Kidney glomerular epithelial cell (primary cell): ENCODE data around the gene SQSTM1.

ENCODE experiments used
- DNase-seq: peaks from one replicate; lab custom pipeline; 2025; lab: John Stamatoyannopoulos, UW

SQSTM1 gene

GRCh38 chr5:179806250-179807048, 14.3 kb upstream of the SQSTM1 start, which contains the start of gene MGAT4B:
TSS of gene MGAT4B (minus strand) at chr5:179806866. CDS start at chr5:179806583, 283 bp downstream.
- peak; percentile 40 for DNase-seq

- DNase-seq = no peak
Measured at GRCh38 chr5:179812135-179812825, 8.4 kb upstream of the SQSTM1 start.

DNA sequence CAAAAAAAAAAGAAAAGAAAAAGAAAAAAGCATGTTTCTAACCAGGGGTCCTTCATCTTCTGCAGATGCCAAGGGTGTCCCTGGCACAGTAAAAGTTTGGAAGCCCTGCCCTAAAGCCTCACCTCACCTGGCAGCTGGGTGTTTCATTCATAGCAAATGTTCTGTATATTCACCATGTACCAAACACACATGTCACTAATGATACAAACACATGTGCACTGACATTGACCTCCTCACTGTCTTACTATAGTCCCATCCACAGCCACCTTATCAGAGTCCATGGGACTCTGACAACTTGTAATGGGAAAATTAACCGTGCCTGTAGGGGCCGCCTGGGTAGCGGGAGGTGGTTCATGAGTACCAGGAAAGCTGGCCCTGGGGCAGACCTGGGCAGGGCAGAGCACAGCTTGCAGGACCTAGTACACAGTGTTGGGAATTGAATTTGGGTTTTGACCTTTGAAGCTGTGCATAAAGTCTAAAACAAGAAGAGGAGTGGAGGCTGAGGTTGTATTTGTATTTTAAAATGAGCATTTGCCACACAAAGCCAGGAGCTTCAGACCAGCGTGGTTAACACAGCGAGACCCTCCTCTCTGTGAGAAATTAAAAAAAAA, 7.6 kb upstream of the SQSTM1 start:
- DNase-seq = no peak

- DNase-seq = no peak
Measured at GRCh38 chr5:179814090-179814489, 6.6 kb upstream of the SQSTM1 start.

GRCh38 chr5:179815491-179816249, 5.0 kb upstream of the SQSTM1 start:
- DNase-seq = no peak

GRCh38 chr5:179816401-179816795, 4.3 kb upstream of the SQSTM1 start:
- DNase-seq = no peak

DNA sequence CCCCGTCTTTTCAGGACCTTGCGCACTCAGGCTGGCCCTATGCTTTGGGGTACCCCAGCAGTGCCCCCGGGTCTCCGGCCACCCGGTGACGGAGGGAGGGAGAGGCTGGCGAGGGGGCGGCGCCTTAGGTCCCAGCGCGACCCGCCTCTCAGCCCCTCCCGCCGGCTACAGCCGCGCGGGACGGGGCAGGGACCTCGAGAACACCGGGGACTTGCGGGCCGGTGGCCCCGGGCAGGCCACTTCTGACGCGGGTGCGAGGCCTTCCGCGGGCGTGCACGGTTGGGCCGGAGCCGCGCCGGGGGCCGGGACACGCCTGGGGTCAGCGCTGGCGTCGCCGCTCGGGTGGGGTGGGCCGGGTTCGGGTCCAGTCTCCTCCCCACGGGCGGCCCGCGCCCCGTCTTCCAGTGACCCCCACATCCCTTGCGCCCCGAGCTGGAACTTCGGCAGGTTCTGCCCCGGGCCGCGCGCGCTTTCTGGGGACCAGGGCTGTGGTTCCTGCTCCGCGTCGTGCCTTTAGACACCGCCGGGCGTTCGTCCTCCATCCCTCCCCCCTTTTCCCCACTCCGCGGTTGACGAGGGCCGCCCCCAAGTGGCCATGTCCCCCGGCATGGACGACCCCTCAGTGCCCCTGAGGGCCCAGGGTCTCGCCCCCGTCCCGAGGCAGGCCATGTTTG, 3.8 kb upstream of the SQSTM1 start:
- no peak for DNase-seq

- DNase-seq = no peak
Measured at GRCh38 chr5:179817470-179817840, 3.2 kb upstream of the SQSTM1 start.

DNA sequence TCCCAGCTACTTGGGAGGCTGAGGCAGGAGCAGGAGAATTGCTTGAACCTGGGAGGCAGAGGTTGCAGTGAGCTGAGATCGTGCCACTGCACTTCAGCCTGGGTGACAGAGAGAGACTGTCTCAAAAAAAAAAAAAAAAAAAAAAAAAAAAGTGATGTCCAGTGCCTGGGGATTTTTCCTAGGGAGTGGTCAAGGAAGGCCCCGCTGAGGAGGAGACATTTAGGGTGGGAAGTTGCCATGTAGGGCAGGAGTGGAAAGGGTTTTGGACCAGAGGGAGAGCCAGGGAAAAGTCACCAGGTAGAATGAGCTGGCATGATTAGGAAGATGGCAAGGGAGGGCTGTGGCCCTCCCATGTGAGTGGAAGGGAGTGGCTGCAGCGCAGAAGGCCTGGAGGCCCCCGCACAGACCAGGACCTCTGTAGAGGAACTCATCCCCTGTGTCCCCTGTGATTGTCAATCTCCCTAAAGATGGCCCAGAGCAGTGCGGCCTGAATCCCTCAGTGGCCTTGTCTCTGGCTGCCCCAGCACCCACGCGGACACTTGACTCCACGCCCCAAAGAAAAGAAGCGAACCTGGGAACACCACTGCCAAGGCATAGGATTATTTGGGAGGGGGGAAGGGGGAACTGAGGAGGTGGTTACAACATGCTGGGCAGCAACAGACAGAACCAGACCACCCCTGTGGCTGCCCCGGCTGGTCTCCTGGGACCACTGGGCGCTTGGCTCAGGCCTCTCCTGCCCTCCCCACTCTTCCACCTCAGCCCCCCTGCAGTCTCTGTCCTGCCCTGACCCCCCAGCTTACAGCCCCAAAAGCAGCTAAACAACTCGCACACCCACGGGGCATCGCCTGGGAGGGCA, 2.6 kb upstream of the SQSTM1 start:
- no peak for DNase-seq

DNA sequence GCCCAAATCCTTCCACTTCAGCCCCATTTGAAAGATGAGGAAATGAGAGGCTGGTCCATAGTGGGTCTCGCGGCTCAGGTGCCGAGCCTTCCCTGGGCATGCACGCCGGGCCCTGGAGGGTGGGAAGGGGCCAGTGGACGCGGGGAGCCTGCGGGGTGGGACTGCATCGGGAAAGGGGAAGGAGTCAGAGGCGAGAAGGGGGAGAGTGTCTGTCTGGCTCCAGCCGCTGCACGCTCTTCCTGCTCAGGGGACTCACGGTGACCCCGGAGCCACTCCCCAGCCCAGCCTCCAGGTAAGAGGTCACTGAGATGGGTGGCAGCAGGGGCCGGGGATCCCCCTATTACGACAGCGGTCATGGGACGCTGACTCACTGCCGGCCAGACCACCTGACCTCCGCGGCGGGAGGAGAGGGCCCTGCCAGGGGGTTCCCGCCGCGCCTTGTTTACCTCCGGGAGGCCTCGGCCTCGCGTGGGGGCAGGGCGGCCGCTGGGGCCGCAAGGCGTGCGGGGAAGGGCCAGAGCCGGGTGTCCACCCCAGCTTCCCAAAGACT, 1.9 kb upstream of the SQSTM1 start:
- peak; percentile 87 for DNase-seq

DNA sequence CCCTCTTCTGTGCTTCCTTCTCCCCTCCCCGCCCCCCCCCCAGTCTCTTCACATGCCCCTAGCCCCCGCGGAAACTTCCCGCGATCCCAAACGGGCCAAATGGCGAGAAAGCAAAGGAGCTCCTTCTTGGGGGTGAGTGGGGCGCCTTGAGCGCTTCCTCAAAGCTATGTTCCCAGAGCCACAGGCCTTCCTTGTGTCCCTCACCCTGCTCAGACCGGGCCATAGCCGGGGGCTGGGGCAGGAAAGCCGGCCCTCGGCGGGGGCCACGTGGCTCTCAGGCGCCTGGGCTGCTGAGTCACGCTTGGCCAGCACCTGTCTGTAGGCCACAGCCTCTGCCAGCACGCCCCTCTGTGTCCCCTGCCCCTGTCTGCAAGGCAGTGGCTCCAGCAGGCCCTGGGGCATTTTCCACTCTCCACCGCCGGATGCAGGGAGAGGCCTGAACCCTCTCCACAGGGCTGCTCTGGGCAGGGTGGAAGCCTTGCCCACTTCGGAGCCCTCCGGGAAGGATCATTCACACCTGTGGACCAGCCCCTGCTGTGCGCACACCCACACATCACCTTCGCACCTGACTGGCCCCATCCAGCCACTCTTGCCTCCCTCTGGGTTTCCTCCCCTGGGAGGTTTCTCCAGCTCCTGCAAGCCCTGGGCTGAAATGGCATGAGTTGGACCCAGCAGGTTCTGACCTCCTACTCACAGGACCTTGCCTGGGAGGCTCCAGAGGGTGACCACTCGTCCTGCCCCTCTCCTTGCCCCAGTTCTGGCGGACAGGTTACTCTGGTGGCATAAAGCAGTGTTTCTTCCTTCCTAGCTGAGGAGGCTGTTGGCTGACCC, 1.2 kb upstream of the SQSTM1 start:
- no peak for DNase-seq

GRCh38 chr5:179820127-179820482, 600 bp upstream of the SQSTM1 start:
- DNase-seq = no peak

DNA sequence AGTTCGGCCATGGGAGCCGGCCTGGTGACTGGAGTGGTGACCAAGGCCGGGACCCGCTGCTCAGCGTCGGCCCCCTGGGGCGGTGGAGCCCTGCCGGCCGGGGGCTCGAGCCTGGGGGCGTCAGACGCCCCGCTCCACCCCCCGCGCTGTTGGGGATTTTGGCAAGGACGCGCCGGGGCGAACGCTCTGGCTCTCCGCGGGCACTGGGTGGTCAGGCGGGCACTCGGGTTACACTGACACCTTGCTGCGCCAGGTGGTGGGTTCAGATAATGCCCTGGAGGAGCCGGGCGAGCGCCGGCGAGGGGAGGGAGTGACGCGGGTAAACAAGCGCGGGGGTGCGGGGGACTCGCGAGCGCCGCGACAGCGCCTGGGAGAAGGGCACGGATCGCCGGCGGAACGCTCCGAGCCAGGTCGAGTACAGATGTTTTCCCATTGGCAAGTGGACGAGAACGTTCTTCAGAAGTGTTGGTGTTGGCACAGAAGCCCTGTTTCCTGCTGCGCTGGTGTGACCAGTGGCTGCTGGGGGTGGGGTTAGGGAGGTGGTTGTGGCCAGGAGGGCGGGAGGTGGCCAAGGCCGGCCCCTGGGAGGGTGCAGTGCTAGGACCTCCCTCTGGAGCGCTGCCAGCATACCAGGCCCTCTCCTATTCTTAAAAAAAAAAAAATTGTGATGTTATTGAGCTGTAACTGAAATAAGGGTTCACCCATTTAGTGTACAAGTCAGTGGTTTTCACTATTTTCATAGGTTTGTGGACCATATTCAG, 773 bp downstream of the SQSTM1 start:
- DNase-seq = peak; percentile 84

- no peak for DNase-seq
Measured at GRCh38 chr5:179822059-179822432, 1.3 kb downstream of the SQSTM1 start.

GRCh38 chr5:179822444-179822990, 1.8 kb downstream of the SQSTM1 start:
- DNase-seq = no peak

DNA sequence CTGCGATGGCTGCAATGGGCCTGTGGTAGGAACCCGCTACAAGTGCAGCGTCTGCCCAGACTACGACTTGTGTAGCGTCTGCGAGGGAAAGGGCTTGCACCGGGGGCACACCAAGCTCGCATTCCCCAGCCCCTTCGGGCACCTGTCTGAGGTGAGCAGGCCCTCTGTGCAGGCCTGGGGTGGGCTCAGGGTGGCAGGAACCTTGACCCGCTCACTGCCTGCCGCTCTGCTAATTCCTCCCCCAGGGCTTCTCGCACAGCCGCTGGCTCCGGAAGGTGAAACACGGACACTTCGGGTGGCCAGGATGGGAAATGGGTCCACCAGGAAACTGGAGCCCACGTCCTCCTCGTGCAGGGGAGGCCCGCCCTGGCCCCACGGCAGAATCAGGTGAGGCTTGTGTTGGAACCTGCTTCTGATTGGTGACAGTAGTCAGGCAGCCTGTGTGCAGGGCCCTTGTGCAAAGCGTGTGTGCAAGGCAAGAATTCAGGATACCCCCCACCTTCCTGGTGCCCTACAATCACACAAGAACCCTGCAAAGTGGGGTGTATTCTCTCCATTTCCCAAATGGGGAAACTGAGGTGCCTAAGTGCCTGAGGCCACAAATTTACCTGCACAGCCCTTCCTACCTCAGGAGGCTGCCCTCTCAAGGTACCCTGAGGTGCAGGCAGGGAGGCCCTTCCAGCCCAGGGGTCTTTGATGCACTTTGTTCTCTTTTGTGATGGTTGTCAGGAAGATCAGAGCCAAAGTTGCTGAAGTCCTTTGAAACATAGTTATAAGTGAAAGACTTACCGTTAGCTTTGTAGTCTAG, 3.4 kb downstream of the SQSTM1 start:
- no peak for DNase-seq

GRCh38 chr5:179824745-179825112, 4.0 kb downstream of the SQSTM1 start:
- no peak for DNase-seq

GRCh38 chr5:179825655-179826182, 5.0 kb downstream of the SQSTM1 start:
- DNase-seq = no peak
